HG03135 (cell line): ENCODE measurements around the gene DOCK10.
A peak's percentile ranks its signal among the peaks of the same experiment; 100 is the strongest.

Experiments
- ATAC-seq: cut with Tn5 transposase; IDR thresholded peaks from one replicate; pipeline ENCODE4 v1.9.1; 2021; ENCODE audit warnings: mild to moderate bottlenecking, moderate library complexity; ENCODE audit not compliant: unreplicated experiment

DOCK10 gene

DNA sequence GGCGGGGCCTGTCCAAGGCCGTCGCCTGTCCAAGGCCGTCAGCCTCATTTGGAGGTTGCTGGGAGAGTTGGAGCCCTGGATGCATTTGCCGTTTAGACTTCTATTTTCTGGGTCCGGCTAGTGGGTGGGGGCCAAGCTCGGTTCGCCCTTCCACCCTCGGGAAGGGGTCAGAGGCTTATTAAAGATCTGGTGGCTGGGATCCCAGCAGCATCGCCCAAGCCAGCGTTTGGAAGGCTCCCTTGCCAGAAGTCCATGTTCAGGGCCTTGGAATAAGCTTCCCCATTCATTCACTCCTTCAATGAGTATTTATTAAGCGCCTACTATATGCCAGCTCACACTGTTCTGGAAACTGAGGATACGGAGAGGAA is 516 bp upstream of the DOCK10 start:
- ATAC-seq, result no peak

- ATAC-seq, result peak; percentile 62
These were observed 939 bp downstream of the DOCK10 start for GRCh38 chr2:225041207-225041850.

- ATAC-seq, result peak; percentile 17
These were observed 1.4 kb downstream of the DOCK10 start for GRCh38 chr2:225040856-225041206.

DNA sequence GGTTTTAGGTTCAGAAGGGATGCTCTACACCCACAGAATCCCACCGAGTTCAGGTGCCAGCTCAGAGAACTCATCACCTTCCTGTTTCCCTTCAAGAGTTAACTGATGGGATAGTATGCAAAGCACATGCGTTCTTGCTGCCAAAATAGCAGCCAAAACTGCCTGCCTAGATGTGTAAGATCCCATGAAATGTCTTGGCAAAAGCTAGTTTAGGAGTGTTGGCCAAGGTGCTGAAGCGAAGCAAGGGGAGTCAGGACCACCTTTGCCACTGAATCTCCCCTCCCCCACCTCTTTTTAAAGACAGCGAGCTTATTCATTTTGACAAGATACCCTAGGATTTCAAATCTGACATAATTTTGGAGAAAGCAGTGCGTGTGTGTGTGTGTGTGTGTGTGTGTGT is 2.1 kb downstream of the DOCK10 start:
- ATAC-seq, result no peak

- ATAC-seq, result no peak
These were observed 4.1 kb downstream of the DOCK10 start for GRCh38 chr2:225038231-225038523.

- no peak for ATAC-seq
These were observed 4.6 kb downstream of the DOCK10 start for GRCh38 chr2:225037415-225038230.

DNA sequence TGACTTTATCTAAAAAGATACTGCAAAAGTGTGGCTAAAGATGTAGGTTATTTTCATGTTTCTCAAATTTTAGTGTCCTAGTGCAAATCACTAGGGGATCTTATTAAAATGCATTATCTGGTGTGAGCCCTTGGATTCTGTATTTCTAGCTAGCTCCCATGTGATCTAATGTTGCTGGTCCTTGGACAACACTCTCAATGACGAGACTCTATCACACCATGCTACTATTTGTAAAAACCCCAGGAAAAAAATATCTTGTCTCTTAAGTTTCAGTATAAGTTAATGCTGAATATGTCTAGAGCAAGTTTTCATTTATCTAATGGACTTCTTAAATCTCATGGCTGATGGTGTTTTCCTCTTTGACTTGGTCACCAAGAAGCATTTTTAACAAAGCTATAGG is 5.8 kb downstream of the DOCK10 start:
- no peak for ATAC-seq

DNA sequence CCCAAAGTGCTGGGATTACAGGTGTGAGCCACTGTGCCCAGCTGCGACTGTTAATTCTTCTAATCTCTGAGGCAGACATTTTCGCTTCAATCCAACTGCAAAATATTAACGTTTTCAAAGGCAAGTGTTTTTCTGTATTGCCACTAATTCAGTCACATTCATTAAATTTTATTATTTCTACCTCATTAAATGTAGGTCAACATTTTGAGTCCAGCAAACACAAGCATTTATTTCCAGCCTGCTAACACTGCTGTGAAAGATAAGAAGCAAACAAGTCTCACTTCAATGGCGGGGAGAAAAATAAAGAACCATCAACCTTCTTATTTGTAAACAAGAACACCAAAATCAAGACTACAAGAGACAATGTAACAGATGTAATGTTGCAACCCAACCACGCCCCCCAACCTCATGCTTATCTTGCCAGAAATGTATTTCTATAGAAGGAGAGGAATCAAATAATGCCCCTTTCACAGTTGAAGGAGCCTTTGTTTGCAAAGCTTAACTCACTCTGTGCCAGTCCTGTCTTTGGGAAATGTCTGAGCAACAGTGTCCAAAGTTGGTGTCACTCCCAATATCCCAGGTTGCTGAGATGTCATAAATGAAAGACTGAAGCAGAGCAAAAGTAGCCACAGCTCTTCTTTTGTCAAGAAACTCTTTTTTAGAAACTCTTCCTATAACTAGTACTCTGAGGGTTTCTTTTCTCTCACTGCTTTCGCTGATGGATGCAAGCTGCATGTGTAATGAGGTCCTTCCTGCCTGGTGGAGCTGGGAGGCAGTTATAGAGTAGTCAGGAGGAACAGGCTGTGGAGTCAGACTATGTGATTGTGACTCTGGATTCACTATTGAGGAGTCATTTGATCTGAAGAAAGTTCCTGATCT is 8.6 kb downstream of the DOCK10 start:
- ATAC-seq, result no peak

- no peak for ATAC-seq
These were observed 10.0 kb downstream of the DOCK10 start for GRCh38 chr2:225032246-225032645.

GRCh38 chr2:225031599-225031998 is 10.7 kb downstream of the DOCK10 start:
- no peak for ATAC-seq

DNA sequence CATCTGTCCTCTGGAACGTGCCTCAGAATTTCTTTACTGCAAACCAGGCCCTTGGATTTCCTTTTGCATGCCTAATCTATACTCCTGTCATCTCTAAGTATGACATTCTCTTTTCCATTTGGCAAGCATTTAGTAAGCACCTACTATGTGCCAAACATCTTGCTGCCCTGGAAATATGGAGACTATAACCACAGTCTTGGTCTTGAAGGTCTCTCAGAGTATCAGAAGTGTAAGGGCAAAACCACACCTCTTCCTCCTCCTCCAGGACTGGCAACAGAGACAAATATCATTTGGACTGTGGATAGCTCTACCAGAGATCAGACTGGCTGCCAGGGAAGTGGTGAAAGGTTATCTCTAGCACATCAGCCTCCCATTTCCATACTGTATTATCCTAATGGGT is 11.4 kb downstream of the DOCK10 start:
- no peak for ATAC-seq

DNA sequence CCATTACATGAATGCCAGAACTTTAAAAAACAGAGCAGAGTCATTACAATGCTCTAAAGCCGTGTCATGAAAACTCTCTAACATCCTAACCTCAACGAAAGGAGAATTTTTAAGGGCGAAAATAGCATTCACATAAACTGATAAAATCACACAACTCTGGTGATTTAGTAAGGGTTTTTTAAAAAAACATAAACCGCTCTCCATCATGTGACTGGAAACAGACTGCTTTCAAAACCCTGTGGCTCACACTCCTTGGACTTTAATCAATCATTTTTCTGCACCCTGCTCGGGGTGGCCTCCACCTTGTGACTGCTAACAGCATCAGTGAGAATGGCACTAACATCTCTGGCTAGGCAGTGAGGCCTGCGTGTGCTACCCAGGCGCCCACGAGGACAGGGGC is 12.1 kb downstream of the DOCK10 start:
- no peak for ATAC-seq

DNA sequence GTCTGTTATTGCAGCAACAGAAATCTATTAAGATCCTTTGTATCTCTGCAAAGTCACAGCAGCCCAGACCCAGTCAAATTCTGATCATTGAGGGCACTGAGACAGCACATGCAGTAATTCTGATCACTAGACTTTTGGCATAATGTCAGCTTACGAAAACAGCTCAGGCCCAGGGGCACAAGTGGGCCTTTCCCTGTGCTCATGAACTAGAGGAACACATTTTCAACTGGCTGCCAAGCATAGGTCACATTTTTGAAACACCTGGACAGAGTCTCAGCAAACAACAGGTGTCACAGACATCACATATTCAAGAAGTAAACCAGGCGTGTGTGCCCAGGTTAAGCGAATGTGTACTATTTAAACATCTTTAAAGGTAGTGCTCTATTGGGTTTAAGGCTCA is 13.7 kb downstream of the DOCK10 start:
- ATAC-seq, result no peak

GRCh38 chr2:225027061-225027762 is 15.1 kb downstream of the DOCK10 start:
- ATAC-seq, result no peak

- ATAC-seq, result no peak
These were observed 16.2 kb downstream of the DOCK10 start for GRCh38 chr2:225025917-225026571.

DNA sequence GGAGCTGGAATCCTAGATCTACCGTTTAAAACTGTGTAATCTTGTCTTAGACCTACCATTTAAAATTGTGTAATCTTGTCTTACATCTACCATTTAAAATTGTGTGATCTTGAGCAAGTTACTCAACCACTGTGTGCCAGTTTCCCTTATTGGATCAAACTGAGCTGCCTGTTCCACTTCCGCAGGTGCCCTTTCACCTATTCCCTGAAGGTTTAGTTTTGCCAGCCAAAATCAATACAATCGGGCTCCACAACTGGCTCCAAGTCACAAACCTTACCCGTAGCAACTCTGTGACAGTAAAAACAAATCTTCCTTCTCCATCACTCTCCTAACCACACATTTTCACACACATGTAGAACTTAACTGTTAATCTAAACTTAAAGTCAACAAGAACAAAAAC is 20.1 kb downstream of the DOCK10 start:
- ATAC-seq, result no peak

DNA sequence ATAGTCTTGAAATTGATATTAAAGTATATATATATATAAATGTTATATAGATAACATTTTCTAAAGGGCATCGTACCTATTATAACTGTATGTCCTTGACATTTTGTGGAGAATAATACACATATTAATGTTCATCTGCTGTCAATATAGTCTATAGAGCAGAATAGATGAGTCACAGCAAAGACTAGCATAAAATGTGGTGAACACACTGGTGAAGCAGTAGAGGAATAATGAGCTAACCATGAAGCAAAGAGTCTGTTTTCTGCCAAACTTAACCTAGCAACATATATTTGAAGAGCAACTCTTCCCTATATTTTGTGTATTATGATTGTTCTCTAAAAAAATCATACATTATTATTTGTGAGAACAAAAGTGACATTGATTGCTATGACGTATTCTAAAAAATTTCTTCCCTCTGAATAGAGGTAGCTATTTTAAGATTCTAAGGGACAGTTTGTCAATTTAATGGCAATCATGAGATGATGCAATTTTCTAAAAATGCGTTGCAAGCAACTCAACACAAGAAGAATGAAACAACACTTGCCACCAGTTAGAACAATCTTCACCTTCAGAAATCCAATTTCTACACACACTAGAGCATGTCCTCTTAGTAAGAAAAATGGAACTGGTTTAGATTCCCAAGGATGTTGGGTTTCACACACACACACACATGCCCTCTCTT is 22.0 kb downstream of the DOCK10 start:
- no peak for ATAC-seq

DNA sequence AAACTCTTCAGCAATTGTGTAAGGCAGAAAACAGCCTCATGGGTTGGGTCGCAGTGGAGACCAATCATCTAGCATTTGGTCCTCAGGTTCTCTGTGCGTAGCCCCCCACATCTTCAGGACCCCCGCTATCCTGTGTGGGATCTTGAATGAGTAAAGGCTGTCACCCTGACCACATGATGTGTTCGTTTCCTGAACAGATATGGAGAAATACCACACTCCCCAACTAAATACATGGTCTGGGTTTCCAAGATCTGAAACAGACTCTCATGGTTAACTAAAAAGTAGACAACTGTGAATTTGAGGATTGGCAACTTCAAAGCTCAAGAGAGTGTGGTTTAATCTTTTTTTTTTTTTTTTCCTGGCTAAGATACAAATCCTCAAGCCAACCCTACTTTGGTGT is 23.2 kb downstream of the DOCK10 start:
- ATAC-seq, result no peak

GRCh38 chr2:225017713-225018112 is 24.6 kb downstream of the DOCK10 start:
- ATAC-seq, result no peak

DNA sequence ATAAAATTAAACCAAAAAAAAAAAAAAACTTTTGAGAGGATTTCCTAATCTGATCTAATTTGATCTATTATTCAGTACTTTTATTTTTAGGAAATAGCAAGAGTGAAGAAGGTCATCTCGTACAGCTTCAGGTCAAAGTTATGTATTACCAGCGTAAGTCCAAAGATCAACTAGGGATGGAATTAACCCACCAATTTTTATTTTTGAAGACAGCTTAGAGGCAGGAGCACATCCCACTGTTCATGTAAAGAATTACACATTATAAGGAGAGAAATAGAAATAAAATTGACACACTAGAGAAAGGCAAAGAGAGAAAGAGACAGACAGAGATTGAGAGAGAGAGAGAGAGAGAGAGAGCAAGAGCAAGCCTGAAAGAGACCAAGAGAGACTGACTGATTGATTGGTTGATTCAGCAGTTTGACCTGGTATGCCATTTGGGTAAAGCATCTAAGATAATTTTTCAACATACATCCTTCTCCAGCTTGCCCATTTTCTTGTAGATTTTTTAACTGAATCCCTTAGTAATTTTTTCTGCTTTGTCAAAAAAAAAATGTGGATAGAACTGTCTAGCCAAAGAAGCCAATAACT is 25.1 kb downstream of the DOCK10 start:
- ATAC-seq, result no peak
